Activated CD8-positive, alpha-beta T cell treated with anti-CD3 and anti-CD28 coated beads, Interleukin-2, amount 10 ng/mL, durations not matched to agents 7 days and 5 days (primary cell): ENCODE measurements around the gene SSRP1. TPM values are rescaled to one million over a fixed set of nuclear protein-coding genes. Genes with fewer than 3 reads are reported as not detected.
A peak's percentile ranks its signal among the peaks of the same experiment; 100 is the strongest.

Experiments used
- ATAC-seq: fragments of 150-1000 bp; cut with Tn5 transposase; one replicate; pipeline ENCODE4 v1.10.0; 2021; ENCODE audit warnings: moderate library complexity
- CTCF ChIA-PET: fragments of 350-600 bp; sonication (Branson Sonifier 250); formaldehyde crosslinking; loops from one replicate; lab custom pipeline; 2021; ENCODE audit warnings: antibody characterized with exemption; lab: Charles Lee
- POLR2A ChIA-PET: fragments of 350-600 bp; sonication (Branson Sonifier 250); formaldehyde crosslinking; loops from one replicate; lab custom pipeline; 2021; ENCODE audit warnings: antibody characterized with exemption; lab: Charles Lee
- DNase-seq: peaks from one replicate; pipeline ENCODE4 v3.0.0-alpha.2; 2020
- H3K27ac Mint-ChIP-seq: one replicate; pipeline ENCODE4 v1.8.0; 2021; ENCODE audit warnings: mild to moderate bottlenecking, mixed read lengths
- H3K27me3 Mint-ChIP-seq: one replicate; pipeline ENCODE4 v1.8.0; 2021; ENCODE audit warnings: low read depth, mixed read lengths
- H3K36me3 Mint-ChIP-seq: one replicate; pipeline ENCODE4 v1.8.0; 2021; ENCODE audit warnings: low read depth, mixed read lengths
- H3K4me1 Mint-ChIP-seq: one replicate; pipeline ENCODE4 v1.8.0; 2021; ENCODE audit warnings: low read depth, mixed read lengths
- H3K4me3 Mint-ChIP-seq: one replicate; pipeline ENCODE4 v1.8.0; 2021; ENCODE audit warnings: mild to moderate bottlenecking, mixed read lengths
- H3K9me3 Mint-ChIP-seq: one replicate; pipeline ENCODE4 v1.8.0; 2022; ENCODE audit warnings: mixed read lengths; ENCODE audit not compliant: insufficient read depth
- total RNA-seq, 2 experiments: library from RNA; stranded (reverse); gene quantifications; one replicate each; pipeline ENCODE4 v1.2.3, GENCODE V29; 2021

The SSRP1 gene
- total RNA-seq, 2 experiments from 2014 or later, result 185 to 191 TPM

GRCh38 chr11:57358543-57358961 is 22.9 kb upstream of the SSRP1 start:
- Mint-ChIP-seq H3K27ac (no peak overlapping the region), H3K9me3 (no peaks in the 10 kb centered on the region), H3K4me3 (no peak overlapping the region), H3K27me3 (peaks cover 21% of the 10 kb centered on the region), H3K4me1 (no peaks in the 10 kb centered on the region), H3K36me3 (no peaks in the 10 kb centered on the region)
- ChIA-PET POLR2A (no interaction called here), CTCF (no interaction called here)
- no peak for DNase-seq
- no peak for ATAC-seq

- ChIA-PET CTCF (interaction anchor here (1.8 kb wide), 1 partner anchor 12 kb away, joined by 5 read pairs; no protein-coding TSS in a partner anchor), POLR2A (no interaction called here)
- DNase-seq (no peak), ATAC-seq (no peak)
- peaks cover 27% of the 10 kb centered on the region for H3K27me3 Mint-ChIP-seq
- H3K4me3 Mint-ChIP-seq, result no peak overlapping the region
- H3K27ac Mint-ChIP-seq, result no peak overlapping the region
- no peaks in the 10 kb centered on the region for H3K9me3 Mint-ChIP-seq
- no peaks in the 10 kb centered on the region for H3K4me1 Mint-ChIP-seq
- no peaks in the 10 kb centered on the region for H3K36me3 Mint-ChIP-seq
These were observed 22.2 kb upstream of the SSRP1 start for GRCh38 chr11:57357856-57358255.

DNA sequence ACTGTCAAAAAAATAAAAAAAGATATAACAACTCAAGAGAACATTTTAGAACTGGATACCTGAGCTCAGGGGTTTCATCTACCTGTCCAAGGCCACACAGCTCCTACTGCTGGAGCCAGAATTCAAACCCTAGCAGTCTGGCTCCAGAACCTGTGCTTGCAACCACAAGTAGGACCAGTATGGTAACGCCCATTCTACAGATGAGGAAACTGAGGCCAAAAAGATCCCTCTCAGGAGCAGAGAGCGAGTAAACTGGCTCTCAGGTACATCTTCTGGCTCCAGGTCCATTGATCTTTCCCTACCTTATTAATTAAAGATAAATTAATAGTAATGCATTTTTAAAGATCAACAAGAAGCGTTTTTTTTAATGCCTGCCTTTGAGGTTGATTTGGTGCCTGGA is 21.6 kb upstream of the SSRP1 start:
- peaks cover 29% of the 10 kb centered on the region for H3K27me3 Mint-ChIP-seq
- H3K9me3 Mint-ChIP-seq, result no peaks in the 10 kb centered on the region
- no peak overlapping the region for H3K4me3 Mint-ChIP-seq
- ChIA-PET POLR2A (no interaction called here), CTCF (interaction anchor here (1.8 kb wide), 1 partner anchor 12 kb away, joined by 5 read pairs; no protein-coding TSS in a partner anchor)
- no peak overlapping the region for H3K27ac Mint-ChIP-seq
- no peak for ATAC-seq
- DNase-seq, result no peak
- no peaks in the 10 kb centered on the region for H3K36me3 Mint-ChIP-seq
- H3K4me1 Mint-ChIP-seq, result no peaks in the 10 kb centered on the region

GRCh38 chr11:57356268-57356667 is 20.6 kb upstream of the SSRP1 start:
- Mint-ChIP-seq H3K4me1 (no peaks in the 10 kb centered on the region), H3K27ac (no peak overlapping the region), H3K9me3 (no peaks in the 10 kb centered on the region), H3K4me3 (no peak overlapping the region), H3K36me3 (no peaks in the 10 kb centered on the region), H3K27me3 (peaks cover 29% of the 10 kb centered on the region)
- ATAC-seq (no peak), DNase-seq (no peak)
- ChIA-PET POLR2A (no interaction called here), CTCF (interaction anchor here (1.8 kb wide), 1 partner anchor 11 kb away, joined by 5 read pairs; no protein-coding TSS in a partner anchor)

DNA sequence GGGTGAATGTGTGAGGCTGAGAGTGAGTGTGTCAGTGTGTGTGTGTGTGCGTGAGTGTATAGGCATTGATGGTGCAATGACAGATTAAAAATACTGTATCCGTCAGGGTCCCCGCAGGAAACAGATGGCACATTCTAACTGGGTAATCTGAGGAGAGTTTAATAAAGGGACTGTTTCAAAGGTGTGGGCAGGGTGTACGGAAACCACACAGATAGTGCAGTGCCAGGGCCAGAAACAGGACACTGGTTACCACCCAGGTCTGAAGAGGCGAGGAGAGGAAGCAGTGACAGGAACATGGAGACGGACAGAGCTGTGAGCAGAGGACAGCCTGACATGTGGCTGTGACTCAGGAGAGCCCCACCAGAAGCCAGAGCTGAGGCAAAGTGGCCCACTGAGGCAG is 19.0 kb upstream of the SSRP1 start:
- H3K4me3 Mint-ChIP-seq, result no peak overlapping the region
- POLR2A ChIA-PET, result no interaction called here
- no peaks in the 10 kb centered on the region for H3K36me3 Mint-ChIP-seq
- no peak for ATAC-seq
- H3K9me3 Mint-ChIP-seq, result no peaks in the 10 kb centered on the region
- H3K27me3 Mint-ChIP-seq, result peaks cover 31% of the 10 kb centered on the region
- CTCF ChIA-PET, result no interaction called here
- H3K27ac Mint-ChIP-seq, result no peak overlapping the region
- DNase-seq, result no peak
- no peaks in the 10 kb centered on the region for H3K4me1 Mint-ChIP-seq

GRCh38 chr11:57353852-57354251 is 18.2 kb upstream of the SSRP1 start:
- H3K27ac Mint-ChIP-seq, result no peak overlapping the region
- CTCF ChIA-PET, result interaction anchor here (0.7 kb wide), 1 partner anchor 173 kb away, joined by 3 read pairs; no protein-coding TSS in a partner anchor
- no peaks in the 10 kb centered on the region for H3K36me3 Mint-ChIP-seq
- ATAC-seq, result no peak
- no peaks in the 10 kb centered on the region for H3K4me1 Mint-ChIP-seq
- DNase-seq, result no peak
- no peaks in the 10 kb centered on the region for H3K9me3 Mint-ChIP-seq
- peaks cover 31% of the 10 kb centered on the region for H3K27me3 Mint-ChIP-seq
- no peak overlapping the region for H3K4me3 Mint-ChIP-seq
- POLR2A ChIA-PET, result no interaction called here

GRCh38 chr11:57353446-57353845 is 17.8 kb upstream of the SSRP1 start:
- Mint-ChIP-seq H3K4me1 (no peaks in the 10 kb centered on the region), H3K36me3 (no peaks in the 10 kb centered on the region), H3K9me3 (no peaks in the 10 kb centered on the region), H3K27me3 (peaks cover 31% of the 10 kb centered on the region), H3K27ac (no peak overlapping the region), H3K4me3 (no peak overlapping the region)
- ChIA-PET POLR2A (no interaction called here), CTCF (interaction anchor here (0.7 to 1.7 kb wide), 7 partner anchors 10 to 288 kb away, joined by 3 to 7 read pairs (median 3); no protein-coding TSS in a partner anchor)
- DNase-seq (no peak), ATAC-seq (no peak)

GRCh38 chr11:57353036-57353435 is 17.3 kb upstream of the SSRP1 start:
- no peaks in the 10 kb centered on the region for H3K9me3 Mint-ChIP-seq
- ChIA-PET CTCF (interaction anchor here (0.7 to 1.7 kb wide), 8 partner anchors 9 to 288 kb away, joined by 3 to 7 read pairs (median 3); no protein-coding TSS in a partner anchor), POLR2A (no interaction called here)
- no peaks in the 10 kb centered on the region for H3K4me1 Mint-ChIP-seq
- no peak overlapping the region for H3K27ac Mint-ChIP-seq
- DNase-seq (no peak), ATAC-seq (no peak)
- H3K36me3 Mint-ChIP-seq, result no peaks in the 10 kb centered on the region
- H3K4me3 Mint-ChIP-seq, result no peak overlapping the region
- peaks cover 31% of the 10 kb centered on the region for H3K27me3 Mint-ChIP-seq

DNA sequence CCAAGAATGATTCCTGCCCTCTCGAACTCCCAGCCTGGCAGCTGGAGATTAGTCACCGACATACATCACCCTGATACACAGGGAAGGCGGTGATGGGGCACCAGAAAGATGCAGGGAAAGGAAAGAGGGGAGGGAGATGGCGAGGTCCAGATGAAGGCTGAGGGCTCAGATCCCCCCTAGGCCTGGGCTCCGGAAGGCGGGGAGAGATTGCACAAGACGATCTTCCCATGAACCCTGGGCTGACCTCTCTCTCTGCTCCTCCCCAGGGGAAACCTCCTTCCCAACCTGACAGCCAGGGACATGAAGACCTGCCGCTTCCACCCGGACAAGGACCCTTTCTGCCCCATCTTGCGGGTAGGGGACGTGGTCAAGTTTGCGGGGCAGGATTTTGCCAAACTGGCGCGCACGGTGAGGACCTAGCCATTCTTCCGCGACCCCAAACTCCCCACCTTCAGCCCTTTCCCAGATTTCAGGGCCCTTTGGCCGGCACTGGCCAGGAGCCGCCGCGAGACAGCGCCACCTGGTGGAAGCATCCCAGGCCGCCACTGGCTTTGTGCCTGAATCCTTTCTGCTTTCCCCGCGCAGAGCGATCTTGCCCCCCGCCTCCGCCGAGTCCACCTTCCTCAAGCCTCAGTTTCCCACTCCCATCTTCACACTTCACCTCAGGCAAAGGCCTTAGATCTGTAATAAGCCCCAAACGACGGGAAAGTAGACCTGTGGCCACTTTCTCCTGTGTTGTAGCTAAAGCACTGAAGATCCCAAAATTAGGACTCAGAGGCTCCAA is 14.0 kb upstream of the SSRP1 start:
- peaks cover 3% of the 10 kb centered on the region for H3K4me1 Mint-ChIP-seq
- H3K4me3 Mint-ChIP-seq, result no peak overlapping the region
- no peak overlapping the region for H3K27ac Mint-ChIP-seq
- ChIA-PET POLR2A (no interaction called here), CTCF (interaction anchor here (0.8 to 2.0 kb wide), 5 partner anchors 13 to 177 kb away, joined by 3 to 7 read pairs (median 3); no protein-coding TSS in a partner anchor)
- DNase-seq (peak; percentile 73), ATAC-seq (peak; percentile 79)
- H3K36me3 Mint-ChIP-seq, result no peaks in the 10 kb centered on the region
- peaks cover 19% of the 10 kb centered on the region for H3K27me3 Mint-ChIP-seq
- H3K9me3 Mint-ChIP-seq, result no peaks in the 10 kb centered on the region

- peaks cover 15% of the 10 kb centered on the region for H3K27me3 Mint-ChIP-seq
- ChIA-PET POLR2A (interaction anchor here (1.4 kb wide), 1 partner anchor 13 kb away, joined by 4 read pairs; the partner anchor contains the start of gene SSRP1), CTCF (interaction anchor here (1.0 to 2.0 kb wide), 6 partner anchors 11 to 178 kb away, joined by 3 to 7 read pairs (median 5); partner anchors contain the start of gene P2RX3)
- no peak for DNase-seq
- no peak overlapping the region for H3K4me3 Mint-ChIP-seq
- H3K4me1 Mint-ChIP-seq, result peaks cover 3% of the 10 kb centered on the region
- ATAC-seq, result no peak
- H3K27ac Mint-ChIP-seq, result no peak overlapping the region
- H3K36me3 Mint-ChIP-seq, result no peaks in the 10 kb centered on the region
- no peaks in the 10 kb centered on the region for H3K9me3 Mint-ChIP-seq
These were observed 13.1 kb upstream of the SSRP1 start for GRCh38 chr11:57348636-57349313.

DNA sequence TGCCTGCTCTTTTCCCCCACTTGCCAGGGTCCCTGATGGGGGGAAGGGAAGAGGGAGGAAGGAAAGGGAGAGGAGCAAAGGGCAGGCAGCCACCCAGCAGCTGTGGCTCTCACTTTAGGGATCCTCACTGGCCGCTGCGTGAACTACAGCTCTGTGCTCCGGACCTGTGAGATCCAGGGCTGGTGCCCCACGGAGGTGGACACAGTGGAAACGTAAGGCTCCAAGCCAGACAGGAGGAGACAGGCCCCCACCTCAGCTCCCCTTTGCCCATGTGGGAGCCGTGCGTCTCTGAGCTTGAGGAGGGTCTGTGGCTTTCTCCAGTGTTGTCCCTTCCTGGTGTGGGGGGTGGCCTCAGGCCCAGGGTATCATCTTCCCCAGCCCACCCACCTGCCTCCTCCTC is 12.4 kb upstream of the SSRP1 start:
- ChIA-PET CTCF (interaction anchor here (0.8 to 2.0 kb wide), 6 partner anchors 10 to 179 kb away, joined by 3 to 7 read pairs (median 4); partner anchors contain the start of gene P2RX3), POLR2A (interaction anchor here (1.4 kb wide), 1 partner anchor 13 kb away, joined by 4 read pairs; the partner anchor contains the start of gene SSRP1)
- DNase-seq (no peak), ATAC-seq (no peak)
- Mint-ChIP-seq H3K4me3 (no peak overlapping the region), H3K27ac (no peak overlapping the region), H3K27me3 (peaks cover 9% of the 10 kb centered on the region), H3K36me3 (no peaks in the 10 kb centered on the region), H3K9me3 (no peaks in the 10 kb centered on the region), H3K4me1 (peaks cover 3% of the 10 kb centered on the region)
